ENCODE data around the gene GCC1.

Gene GCC1

GRCh38 chr7:127585044-127585953, at the start of gene GCC1:
Gene GCC1, minus strand, starts transcription at chr7:127585596. Its CDS starts 414 bp downstream, at chr7:127585182.
- peak; percentile 95 for DNase-seq

- no peak for DNase-seq
Measured at GRCh38 chr7:127632276-127632910, 47.0 kb upstream of the GCC1 start.

- DNase-seq, result peak; percentile 78
Measured at GRCh38 chr7:127629268-127629854, 44.0 kb upstream of the GCC1 start.

GRCh38 chr7:127628445-127628844, 43.0 kb upstream of the GCC1 start:
- DNase-seq, result peak; percentile 15

GRCh38 chr7:127625331-127625730, 39.9 kb upstream of the GCC1 start:
- no peak for DNase-seq

- DNase-seq, result peak; percentile 51
Measured at GRCh38 chr7:127620406-127621233, 35.2 kb upstream of the GCC1 start.

GRCh38 chr7:127619681-127620405, 34.4 kb upstream of the GCC1 start:
- DNase-seq, result peak; percentile 51

GRCh38 chr7:127618775-127619174, 33.4 kb upstream of the GCC1 start:
- no peak for DNase-seq

GRCh38 chr7:127618042-127618441, 32.6 kb upstream of the GCC1 start, which contains the start of gene PAX4:
Gene PAX4, minus strand, starts transcription at chr7:127618142. Its CDS starts 2,214 bp downstream, at chr7:127615928.
- no peak for DNase-seq

GRCh38 chr7:127616724-127617123, 31.3 kb upstream of the GCC1 start:
- DNase-seq, result no peak

GRCh38 chr7:127612263-127612662, 26.9 kb upstream of the GCC1 start:
- DNase-seq, result no peak

GRCh38 chr7:127609297-127609696, 23.9 kb upstream of the GCC1 start:
- no peak for DNase-seq

- peak; percentile 29 for DNase-seq
Measured at GRCh38 chr7:127608446-127608845, 23.1 kb upstream of the GCC1 start.

GRCh38 chr7:127600885-127601284, 15.5 kb upstream of the GCC1 start:
- no peak for DNase-seq

- peak; percentile 61 for DNase-seq
Measured at GRCh38 chr7:127598318-127598717, 12.9 kb upstream of the GCC1 start.

GRCh38 chr7:127595737-127596136, 10.3 kb upstream of the GCC1 start:
- no peak for DNase-seq

GRCh38 chr7:127594490-127594889, 9.1 kb upstream of the GCC1 start:
- no peak for DNase-seq

GRCh38 chr7:127592550-127592949, 7.2 kb upstream of the GCC1 start:
- DNase-seq, result no peak

GRCh38 chr7:127591591-127591990, 6.2 kb upstream of the GCC1 start:
- no peak for DNase-seq

- no peak for DNase-seq
Measured at GRCh38 chr7:127591189-127591588, 5.8 kb upstream of the GCC1 start.

GRCh38 chr7:127589896-127590295, 4.5 kb upstream of the GCC1 start:
- no peak for DNase-seq

Data from DMS53 (cell line).